HG02884 (cell line): ENCODE measurements around the gene ZAP70.

Experiments
- ATAC-seq: cut with Tn5 transposase; IDR thresholded peaks from one replicate; pipeline ENCODE4 v1.9.1; 2021; ENCODE audit warnings: mild to moderate bottlenecking, moderate library complexity; ENCODE audit not compliant: unreplicated experiment

Gene ZAP70

GRCh38 chr2:97775074-97775473, 61.7 kb downstream of the ZAP70 start:
- ATAC-seq: no peak

- no peak for ATAC-seq
Measured at GRCh38 chr2:97779141-97779540, 65.8 kb downstream of the ZAP70 start.

- ATAC-seq: no peak
Measured at GRCh38 chr2:97781981-97782380, 68.6 kb downstream of the ZAP70 start.

- no peak for ATAC-seq
Measured at GRCh38 chr2:97784953-97785352, 71.6 kb downstream of the ZAP70 start.

GRCh38 chr2:97785818-97786217, 72.4 kb downstream of the ZAP70 start:
- no peak for ATAC-seq

- ATAC-seq: no peak
Measured at GRCh38 chr2:97788986-97789644, 75.7 kb downstream of the ZAP70 start.
